GM21447 (cell line): ENCODE data around the gene PSMA7.
"Not testable (repeated sequence)": the region's sequence is repeated elsewhere in the genome, so short reads cannot be mapped to it uniquely, and the experiment has no call there.

ENCODE experiments used
- ATAC-seq: cut with Tn5 transposase; IDR thresholded peaks from one replicate; pipeline ENCODE4 v1.9.1; 2021; ENCODE audit not compliant: unreplicated experiment

Gene PSMA7

DNA sequence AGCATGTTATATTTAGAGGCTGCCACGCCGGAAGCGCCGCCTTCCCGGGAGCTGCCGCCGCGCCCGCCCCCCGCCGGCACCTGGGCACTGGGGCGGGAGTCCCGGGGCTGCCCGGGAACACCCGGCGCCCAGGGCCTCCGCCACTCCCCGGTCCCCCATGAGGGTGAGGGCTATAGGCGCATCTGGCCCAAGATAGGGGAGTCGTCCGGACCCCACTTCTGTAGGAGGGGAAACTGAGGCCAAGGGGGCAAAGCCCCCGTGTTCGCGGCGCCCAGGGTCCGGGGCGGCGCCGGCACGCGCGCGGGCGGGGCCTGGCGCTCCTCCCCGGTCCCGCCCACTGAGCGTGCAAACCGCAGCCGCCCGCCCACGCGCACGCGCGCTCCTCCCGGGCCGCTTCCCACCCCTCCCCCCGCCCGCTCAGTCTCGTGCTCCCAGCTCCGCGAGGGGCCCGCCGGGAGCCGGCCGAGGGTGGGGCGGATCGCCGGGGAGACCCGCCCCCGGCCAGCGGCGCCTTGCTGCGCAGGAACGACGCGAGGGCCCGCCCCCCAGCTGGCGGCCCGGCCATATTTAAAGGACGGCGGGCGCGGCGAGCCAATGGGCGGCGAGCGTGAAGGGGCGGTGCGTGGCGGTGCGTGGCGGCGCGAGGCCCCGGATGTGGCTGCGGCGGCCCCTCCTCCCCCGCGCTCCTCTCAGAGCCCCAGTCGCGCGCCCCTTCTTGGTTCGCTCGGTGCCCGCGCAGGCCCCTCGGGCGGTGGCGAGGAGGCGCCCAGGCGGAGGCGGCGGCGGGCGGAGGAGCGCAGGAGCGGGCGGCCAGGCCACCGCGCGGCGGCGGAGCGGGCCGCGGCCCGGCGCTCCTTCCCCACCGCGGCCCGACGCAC, 21.2 kb downstream of the PSMA7 start, which contains the start of gene LSM14B:
TSS of gene LSM14B (plus strand) at position 700 of the 878 bp plus-strand sequence. CDS start 192 bp downstream, outside the sequence.
- ATAC-seq, result peak; percentile 69

- peak; percentile 12 for ATAC-seq
Measured at GRCh38 chr20:62120990-62121775, 22.0 kb downstream of the PSMA7 start.

DNA sequence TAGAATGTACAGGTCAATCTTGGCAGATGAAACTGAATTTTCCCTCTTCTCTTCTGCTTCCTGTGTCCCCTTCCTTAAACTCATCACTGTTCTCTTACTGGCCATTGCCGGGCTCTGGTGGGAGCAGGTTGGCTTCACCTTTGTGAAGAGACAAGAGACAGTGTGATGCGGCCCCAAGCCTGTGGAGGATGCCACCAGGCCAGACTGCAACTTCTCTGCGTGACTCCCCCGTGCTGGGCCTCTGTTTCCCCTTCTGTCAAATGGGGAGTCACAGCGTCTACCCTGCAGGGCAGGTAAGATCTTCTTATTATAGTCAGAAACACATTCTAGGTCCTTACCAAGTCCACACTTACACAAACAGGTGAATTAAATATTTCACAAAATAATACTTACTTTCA, 22.8 kb downstream of the PSMA7 start:
- ATAC-seq, result no peak

GRCh38 chr20:62119591-62120364, 23.4 kb downstream of the PSMA7 start:
- ATAC-seq, result no peak

DNA sequence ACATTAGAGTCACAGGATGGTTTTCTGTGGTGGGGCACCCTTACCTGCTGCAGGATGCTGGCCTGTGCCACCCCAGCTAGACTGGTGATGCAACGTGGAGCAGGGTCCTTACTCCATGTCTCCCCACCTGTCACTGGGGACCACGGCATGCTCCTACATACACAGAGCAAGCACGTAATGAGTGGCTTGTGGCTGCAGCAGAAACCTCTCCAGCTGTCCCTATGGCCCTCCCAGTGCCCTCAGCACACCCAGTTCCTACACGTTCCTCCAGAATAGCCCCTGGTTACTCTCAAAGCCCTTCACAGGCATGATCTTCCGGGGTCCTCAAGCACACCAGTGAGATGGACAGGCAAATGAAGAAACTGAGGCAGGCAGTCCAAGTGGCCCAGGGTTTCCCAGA, 24.1 kb downstream of the PSMA7 start:
- ATAC-seq, result no peak

- no peak for ATAC-seq
Measured at GRCh38 chr20:62118113-62119043, 24.8 kb downstream of the PSMA7 start.

GRCh38 chr20:62117658-62118057, 25.5 kb downstream of the PSMA7 start:
- ATAC-seq, result no peak

DNA sequence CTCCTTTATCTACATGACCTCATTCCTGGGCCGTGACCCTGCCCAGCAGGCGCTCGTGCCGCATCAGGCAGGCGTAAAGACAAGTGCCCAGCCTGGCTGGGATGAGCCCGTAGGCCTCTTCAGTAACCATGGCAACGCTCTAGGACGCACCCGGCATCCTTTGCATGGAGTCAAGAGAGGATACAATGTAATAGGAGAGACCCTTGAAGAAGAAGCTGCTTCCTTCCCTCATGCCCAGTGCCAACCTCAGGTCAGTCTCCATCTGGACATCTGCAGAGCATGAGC, 25.9 kb downstream of the PSMA7 start:
- ATAC-seq, result no peak

DNA sequence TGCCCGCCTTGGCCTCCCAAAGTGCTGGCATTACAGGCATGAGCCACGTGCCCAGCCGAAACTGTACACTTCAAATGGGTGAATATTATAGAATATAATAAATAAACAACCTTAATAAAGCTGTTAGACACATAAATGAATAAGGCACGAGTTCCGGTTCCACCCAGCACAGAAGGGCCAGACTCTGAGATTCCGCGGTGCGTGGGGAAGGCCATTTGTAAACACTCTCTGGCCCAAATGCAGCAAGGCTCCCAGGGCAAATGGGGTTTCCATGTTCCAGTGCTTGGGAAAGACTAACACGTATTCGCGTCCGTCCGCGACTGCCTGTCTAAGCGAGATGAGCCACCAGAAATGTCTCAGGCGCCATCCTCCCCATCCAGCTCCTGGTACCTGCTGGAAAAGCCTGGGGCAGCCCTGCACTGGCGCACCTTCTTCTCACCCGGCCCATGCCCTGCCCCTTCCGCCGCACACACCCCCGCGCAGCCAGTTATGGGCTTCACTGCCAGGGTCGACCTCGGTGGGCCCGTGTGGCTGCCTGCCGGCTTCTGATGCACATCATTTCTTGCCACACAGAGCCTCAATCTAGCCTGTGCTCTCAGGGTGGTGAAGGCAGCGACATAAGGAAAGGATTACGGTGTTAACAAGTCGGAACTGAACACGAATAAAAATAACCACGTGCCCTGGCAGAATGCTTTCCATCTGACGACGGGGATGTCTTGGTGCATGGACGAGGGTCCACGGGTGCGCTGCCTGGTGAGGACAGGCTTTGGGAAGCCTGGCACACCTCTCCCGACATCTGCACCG, 26.4 kb downstream of the PSMA7 start:
- ATAC-seq, result no peak

GRCh38 chr20:62115800-62116407, 27.3 kb downstream of the PSMA7 start:
- not testable (repeated sequence) for ATAC-seq

GRCh38 chr20:62114894-62115293, 28.3 kb downstream of the PSMA7 start:
- ATAC-seq, result no peak

GRCh38 chr20:62112368-62112767, 30.8 kb downstream of the PSMA7 start:
- ATAC-seq, result no peak

DNA sequence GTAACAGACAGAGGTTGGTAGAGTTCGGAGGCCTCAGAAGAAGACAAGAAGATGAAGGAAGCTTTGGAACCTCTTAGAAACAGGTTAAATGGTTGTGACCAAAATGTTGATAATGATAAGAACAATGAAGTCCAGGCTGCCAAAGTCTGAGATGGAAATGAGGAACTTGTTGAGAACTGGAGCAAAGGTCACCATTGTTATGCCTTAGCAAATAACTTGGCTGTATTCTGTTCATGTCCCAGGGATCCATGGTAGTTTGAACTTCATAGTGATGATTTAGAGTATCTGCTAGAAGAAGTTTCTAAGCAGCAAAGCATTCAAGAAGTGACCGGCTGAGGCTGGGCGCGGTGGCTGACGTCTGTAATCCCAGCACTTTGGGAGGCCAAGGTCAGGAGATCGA, 32.0 kb downstream of the PSMA7 start:
- ATAC-seq, result no peak

GRCh38 chr20:62105592-62105991, 37.6 kb downstream of the PSMA7 start:
- ATAC-seq, result no peak

DNA sequence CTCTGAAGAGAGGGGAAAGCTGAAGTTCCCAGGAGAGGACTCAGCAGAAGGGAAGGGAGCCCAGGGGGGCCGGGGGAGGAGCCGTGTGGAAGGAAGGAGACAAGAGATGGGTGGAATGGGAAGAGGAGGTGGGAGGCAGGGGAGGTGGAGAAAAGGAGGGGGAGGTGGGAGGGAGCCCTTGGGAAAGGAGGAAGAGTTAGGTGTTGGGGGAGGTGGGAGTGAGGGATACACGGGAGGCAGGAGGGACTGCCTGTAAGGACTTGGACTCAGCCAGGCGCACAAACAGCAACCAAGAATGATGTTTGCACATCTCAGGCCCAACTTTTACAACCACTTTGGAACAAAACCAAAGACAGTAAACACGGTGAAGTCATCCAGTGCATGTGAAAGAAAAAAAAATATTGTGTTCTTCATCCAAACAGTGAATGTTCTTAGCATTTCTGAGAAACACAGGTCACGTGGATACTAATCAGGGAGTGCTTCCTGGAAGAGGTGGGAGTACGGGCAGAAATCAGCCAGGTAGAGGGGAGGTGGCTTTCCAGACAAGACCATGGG, 38.3 kb downstream of the PSMA7 start:
- ATAC-seq, result no peak

GRCh38 chr20:62104234-62104789, 38.9 kb downstream of the PSMA7 start:
- ATAC-seq, result no peak

- ATAC-seq, result no peak
Measured at GRCh38 chr20:62103508-62104233, 39.5 kb downstream of the PSMA7 start.

DNA sequence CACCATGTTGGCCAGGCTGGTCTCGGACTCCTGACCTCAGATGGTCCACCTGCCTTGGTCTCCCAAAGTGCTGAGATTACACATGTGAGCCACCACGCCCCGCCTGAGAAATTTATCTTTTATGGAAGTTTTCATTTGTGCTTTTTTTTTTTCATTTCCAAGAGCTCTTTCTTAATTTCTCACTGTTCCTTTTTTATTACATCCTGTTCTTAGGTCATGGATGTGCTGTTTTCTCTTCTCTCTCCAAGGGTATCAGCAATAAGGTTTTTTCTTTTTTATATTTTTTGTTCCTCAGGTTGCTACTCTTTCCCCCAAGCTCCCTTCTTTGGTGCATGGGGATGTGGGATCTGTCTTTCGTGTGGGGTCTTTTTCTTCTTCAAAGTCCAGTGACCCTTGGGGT, 42.1 kb downstream of the PSMA7 start:
- ATAC-seq, result no peak
